ENCODE measurements around the gene P4HTM.

The P4HTM gene

GRCh38 chr3:49009396-49009795 lies 19.4 kb downstream of the P4HTM start:
- DNase-seq, result no peak

- DNase-seq, result no peak
Observed at GRCh38 chr3:49012441-49013017, 22.5 kb downstream of the P4HTM start.

- no peak for DNase-seq
Observed at GRCh38 chr3:49013113-49013737, 23.2 kb downstream of the P4HTM start.

GRCh38 chr3:49013738-49014660 lies 24.0 kb downstream of the P4HTM start:
- peak; percentile 7 for DNase-seq

GRCh38 chr3:49015072-49015471 lies 25.0 kb downstream of the P4HTM start:
- DNase-seq, result no peak

GRCh38 chr3:49015765-49016164 lies 25.7 kb downstream of the P4HTM start:
- no peak for DNase-seq

- no peak for DNase-seq
Observed at GRCh38 chr3:49016414-49017228, 26.6 kb downstream of the P4HTM start.

GRCh38 chr3:49017229-49017970 lies 27.4 kb downstream of the P4HTM start:
- DNase-seq, result peak; percentile 45

GRCh38 chr3:49017971-49018706 lies 28.1 kb downstream of the P4HTM start, which contains the start of gene DALRD3:
Gene DALRD3 (minus strand): TSS chr3:49018580. CDS start chr3:49018564, 16 bp downstream.
- DNase-seq, result peak; percentile 71

- DNase-seq, result peak; percentile 59
Observed at GRCh38 chr3:49018707-49019006, 28.6 kb downstream of the P4HTM start.

GRCh38 chr3:49019941-49020329 lies 29.9 kb downstream of the P4HTM start:
- peak; percentile 45 for DNase-seq

- peak; percentile 70 for DNase-seq
Observed at GRCh38 chr3:49020330-49021212, 30.5 kb downstream of the P4HTM start.

GRCh38 chr3:49021213-49021812 lies 31.3 kb downstream of the P4HTM start:
- peak; percentile 97 for DNase-seq

GRCh38 chr3:49021813-49022687 lies 32.0 kb downstream of the P4HTM start, which contains the start of gene NDUFAF3:
Gene NDUFAF3 (plus strand): TSS chr3:49022121. CDS start chr3:49022145, 24 bp downstream.
- peak; percentile 90 for DNase-seq

- DNase-seq, result no peak
Observed at GRCh38 chr3:49022688-49023171, 32.7 kb downstream of the P4HTM start.

GRCh38 chr3:49023775-49024174 lies 33.7 kb downstream of the P4HTM start:
- DNase-seq, result no peak

GRCh38 chr3:49024449-49024848 lies 34.4 kb downstream of the P4HTM start:
- DNase-seq, result no peak

GRCh38 chr3:49025005-49025792 lies 35.2 kb downstream of the P4HTM start:
- DNase-seq, result peak; percentile 92

All from OCI-M1 (cell line).